ENCODE results near the gene IMPDH2. TPM values are rescaled to one million over a fixed set of nuclear protein-coding genes. Genes with fewer than 3 reads are reported as not detected.

The IMPDH2 gene
- total RNA-seq, 2 donors from 2014 or later = 92.6 to 166 TPM

DNA sequence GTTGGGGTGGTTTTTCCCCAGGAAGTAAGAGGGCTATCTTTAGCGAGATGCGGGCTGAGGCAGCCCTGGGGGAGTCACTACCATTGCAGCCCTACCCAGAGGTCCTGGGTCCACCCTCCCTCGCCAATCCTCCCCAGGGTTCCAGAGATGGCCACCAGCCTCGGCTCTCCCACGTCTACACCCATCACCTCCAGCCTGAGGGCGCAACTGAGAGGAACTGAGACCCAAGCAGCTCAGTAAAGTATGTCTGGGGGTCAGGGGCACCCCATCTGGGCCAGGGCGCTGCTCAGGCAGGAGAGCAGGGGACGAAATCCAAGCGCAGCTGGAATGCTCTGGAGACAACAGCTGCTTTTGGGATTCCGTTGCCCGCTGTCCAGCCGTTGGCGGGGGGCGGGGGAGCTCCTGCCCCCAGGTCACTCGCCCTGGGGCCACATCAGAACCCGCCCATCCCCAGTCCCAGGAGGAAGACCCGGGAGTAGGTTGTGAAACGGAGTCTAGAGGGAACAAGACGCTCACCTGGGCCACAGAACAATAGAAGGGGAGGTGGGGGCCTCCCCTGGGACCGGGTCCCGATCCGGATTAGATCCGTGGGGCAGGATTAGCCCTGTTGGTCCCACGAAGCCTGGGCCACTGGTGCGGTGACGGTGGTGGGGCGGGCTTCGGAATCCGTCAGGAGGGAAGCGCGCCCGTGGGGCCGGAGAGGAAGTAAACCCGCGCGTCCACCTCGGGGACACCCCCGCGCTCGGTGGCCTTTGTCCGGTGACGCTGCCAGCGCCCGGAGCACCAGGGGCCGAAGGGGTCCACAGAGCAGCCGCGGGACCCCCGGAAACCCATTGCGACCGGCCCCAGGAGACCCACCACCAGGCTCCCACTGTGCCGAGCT lies 8.6 kb downstream of the IMPDH2 start:
- ATAC-seq (peak; percentile 7), DNase-seq (peak; percentile 60 to 75 (median 62))
- Histone ChIP-seq H3K4me1 (peaks cover 68% of the 10 kb centered on the region), H3K27me3 (no peaks in the 10 kb centered on the region), H3K36me3 (replicated peaks in 1 of 2; ENCODE audit: insufficient read depth in 1 of 2, low read depth in 2 of 2) (peaks cover 0 to 12% of the 10 kb centered on the region in 2 donors), H3K9me3 (no peaks in the 10 kb centered on the region), H3K4me3 (peak overlapping the region; percentile 24 to 63), H3K27ac (peak overlapping the region; percentile 90 to 99 (median 98))
- 1% methylated on average over 14 to 47 of the region's 51 CpGs for WGBS, 2 donors
- intact Hi-C loops (cut with DNase I) = no loop called here
- TF ChIP-seq, protein P1, sequence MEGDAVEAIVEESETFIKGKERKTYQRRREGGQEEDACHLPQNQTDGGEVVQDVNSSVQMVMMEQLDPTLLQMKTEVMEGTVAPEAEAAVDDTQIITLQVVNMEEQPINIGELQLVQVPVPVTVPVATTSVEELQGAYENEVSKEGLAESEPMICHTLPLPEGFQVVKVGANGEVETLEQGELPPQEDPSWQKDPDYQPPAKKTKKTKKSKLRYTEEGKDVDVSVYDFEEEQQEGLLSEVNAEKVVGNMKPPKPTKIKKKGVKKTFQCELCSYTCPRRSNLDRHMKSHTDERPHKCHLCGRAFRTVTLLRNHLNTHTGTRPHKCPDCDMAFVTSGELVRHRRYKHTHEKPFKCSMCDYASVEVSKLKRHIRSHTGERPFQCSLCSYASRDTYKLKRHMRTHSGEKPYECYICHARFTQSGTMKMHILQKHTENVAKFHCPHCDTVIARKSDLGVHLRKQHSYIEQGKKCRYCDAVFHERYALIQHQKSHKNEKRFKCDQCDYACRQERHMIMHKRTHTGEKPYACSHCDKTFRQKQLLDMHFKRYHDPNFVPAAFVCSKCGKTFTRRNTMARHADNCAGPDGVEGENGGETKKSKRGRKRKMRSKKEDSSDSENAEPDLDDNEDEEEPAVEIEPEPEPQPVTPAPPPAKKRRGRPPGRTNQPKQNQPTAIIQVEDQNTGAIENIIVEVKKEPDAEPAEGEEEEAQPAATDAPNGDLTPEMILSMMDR (IDR thresholded peaks at IDR 0.05) = no peak
- no peak for TF ChIP-seq POLR2A (IDR thresholded peaks at IDR 0.05)

DNA sequence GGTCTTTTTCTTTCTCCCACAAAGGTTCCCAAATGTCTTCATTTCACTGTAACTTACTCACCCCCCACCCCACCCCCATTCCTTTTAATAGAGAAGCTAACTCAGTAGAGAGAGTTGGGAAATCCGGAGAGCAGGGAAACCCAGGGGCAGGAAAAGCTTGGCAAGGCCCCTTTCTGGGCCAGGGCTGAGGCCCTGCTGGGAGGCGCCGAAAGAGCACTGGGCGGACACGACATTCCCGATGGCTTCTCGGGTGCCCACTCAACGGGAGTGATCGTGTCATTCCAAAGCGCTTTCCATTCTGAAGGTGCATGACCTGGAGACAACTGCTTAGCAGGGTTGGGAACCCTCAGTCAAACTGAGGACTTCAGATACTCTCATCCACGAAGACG lies 9.3 kb downstream of the IMPDH2 start:
- ATAC-seq = no peak
- 13 to 26% methylated on average over 12 of the region's 12 CpGs for WGBS, 2 donors

DNA sequence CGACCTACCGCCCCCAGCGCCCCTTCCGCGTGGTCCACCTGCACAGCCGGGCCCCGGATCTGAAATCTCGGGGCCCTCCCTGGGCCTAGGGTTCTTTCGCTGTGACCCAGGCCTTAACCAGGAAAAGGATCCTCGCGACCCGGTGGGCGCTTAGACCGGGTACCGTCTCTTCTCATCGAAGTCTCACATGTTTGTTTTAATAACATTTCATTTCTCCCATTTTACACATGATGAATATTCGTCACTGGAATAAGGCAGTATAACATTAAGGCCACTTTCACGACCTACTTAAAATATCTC lies 10.5 kb downstream of the IMPDH2 start:
- no peak for ATAC-seq
- Histone ChIP-seq H3K4me1 (peaks cover 52% of the 10 kb centered on the region), H3K27me3 (no peaks in the 10 kb centered on the region), H3K36me3 (replicated peaks in 1 of 2; ENCODE audit: insufficient read depth in 1 of 2, low read depth in 2 of 2) (peaks cover 0 to 13% of the 10 kb centered on the region in 2 donors), H3K27ac (peak overlapping the region; percentile 62 to 87 (median 72)), H3K4me3 (peak overlapping the region; percentile 75 to 86), H3K9me3 (no peaks in the 10 kb centered on the region)
- intact Hi-C loops (cut with DNase I) = no loop called here
- TF ChIP-seq, protein P1 (IDR thresholded peaks at IDR 0.05) = no peak
- peak in 1 of 3 donors; percentile 31 for TF ChIP-seq POLR2A (IDR thresholded peaks at IDR 0.05)
- no peak for DNase-seq
- 2% methylated on average over 18 of the region's 18 CpGs for WGBS, 2 donors

More for the DNA sequence above, 9.3 kb downstream of the IMPDH2 start:
- no peaks in the 10 kb centered on the region for H3K9me3 ChIP-seq
- H3K4me3 ChIP-seq = peak overlapping the region in 1 of 2 donors; percentile 63
- peaks cover 0 to 9% of the 10 kb centered on the region in 2 donors for H3K36me3 ChIP-seq (replicated peaks in 1 of 2; ENCODE audit: insufficient read depth in 1 of 2, low read depth in 2 of 2)
- no peak for DNase-seq
- no peaks in the 10 kb centered on the region for H3K27me3 ChIP-seq
- no peak for TF ChIP-seq POLR2A (IDR thresholded peaks at IDR 0.05)
- TF ChIP-seq, protein P1 (IDR thresholded peaks at IDR 0.05) = no peak
- intact Hi-C loops (cut with DNase I) = no loop called here
- H3K27ac ChIP-seq = peak overlapping the region; percentile 90 to 99 (median 98)
- H3K4me1 ChIP-seq = peaks cover 62% of the 10 kb centered on the region

DNA sequence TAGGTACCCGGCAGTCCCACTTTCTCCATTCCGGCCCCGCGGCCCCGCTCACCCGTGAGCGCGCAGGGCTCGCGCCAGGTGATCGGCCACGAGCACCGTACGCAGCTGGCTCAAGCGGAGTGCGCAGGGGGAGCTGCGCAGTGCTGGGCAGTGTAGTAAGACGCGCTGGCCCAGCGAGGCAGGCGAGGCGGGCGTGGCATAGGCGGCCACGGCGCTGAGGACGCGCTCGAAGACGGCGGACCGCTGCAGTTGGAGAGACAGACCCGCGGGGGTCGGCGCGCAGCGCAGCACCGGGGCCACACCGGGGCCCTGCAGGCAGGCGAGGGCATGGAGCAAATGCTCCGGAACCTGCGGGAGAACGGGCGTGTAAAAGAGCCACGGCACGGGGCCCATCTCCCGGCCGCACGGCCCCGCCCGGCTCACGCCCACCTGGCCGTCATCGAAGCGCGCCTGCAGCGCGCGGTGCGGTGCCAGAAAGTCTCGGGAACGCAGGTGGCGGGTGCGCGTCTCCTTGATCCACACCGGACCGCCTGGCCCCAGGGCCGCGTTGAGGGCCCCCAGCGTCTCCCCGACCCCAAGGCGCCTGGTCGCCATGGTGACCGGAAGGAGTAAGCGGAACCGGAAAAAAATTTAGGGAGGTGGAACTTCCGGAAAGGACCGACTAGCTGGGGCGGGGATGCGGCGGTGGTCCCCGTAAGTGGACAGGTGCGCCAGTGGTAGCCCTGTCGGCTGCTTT lies 11.1 kb downstream of the IMPDH2 start, which contains the start of gene DALRD3:
Gene DALRD3, minus strand, starts transcription at position 610 of the 736 bp plus-strand sequence. Its CDS starts 16 bp downstream, at position 594.
- 1% methylated on average over 16 to 83 of the region's 85 CpGs for WGBS, 2 donors

More for the DNA sequence above, 11.1 kb downstream of the IMPDH2 start, which contains the start of gene DALRD3:
- Histone ChIP-seq H3K4me1 (peaks cover 52% of the 10 kb centered on the region), H3K27ac (peak within 1 kb of the TSS; percentile 62 to 99 (median 74)), H3K27me3 (no peaks in the 10 kb centered on the region), H3K36me3 (replicated peaks in 1 of 2; ENCODE audit: insufficient read depth in 1 of 2, low read depth in 2 of 2) (peaks cover 0 to 14% of the 10 kb centered on the region in 2 donors), H3K4me3 (peak within 1 kb of the TSS; percentile 75 to 86), H3K9me3 (no peaks in the 10 kb centered on the region)
- peak; percentile 27 to 71 (median 69) for TF ChIP-seq POLR2A (IDR thresholded peaks at IDR 0.05)
- TF ChIP-seq, protein P1 (IDR thresholded peaks at IDR 0.05) = no peak
- peak; percentile 62 to 68 (median 64) for DNase-seq
- no peak for ATAC-seq
- intact Hi-C loops (cut with DNase I) = no loop called here

Measured in body of pancreas (tissue), 4 donors.